Trophoblast cell (in vitro differentiated cells and primary cell): ENCODE data around the gene RPP30.
"Not testable (repeated sequence)": the region's sequence is repeated elsewhere in the genome, so short reads cannot be mapped to it uniquely, and the experiment has no call there.

Experiments used
- DNase-seq, 2 donors: peaks; one replicate each; pipeline ENCODE4 v3.0.0-alpha.2; 2016
- H2AFZ ChIP-seq: 2 replicates; pipeline ENCODE4 v1.6.1; 2013; ENCODE audit warnings: low read length, moderate library complexity, mild to moderate bottlenecking; ENCODE audit not compliant: insufficient read depth, poor library complexity
- H2AK5ac ChIP-seq: 2 replicates; pipeline ENCODE4 v1.6.1; 2013; ENCODE audit warnings: mild to moderate bottlenecking, low read length
- H2BK120ac ChIP-seq: 2 replicates; pipeline ENCODE4 v1.6.1; 2013; ENCODE audit warnings: low read length, mild to moderate bottlenecking, moderate library complexity; ENCODE audit not compliant: insufficient read depth, poor library complexity
- H2BK12ac ChIP-seq: 2 replicates; pipeline ENCODE4 v1.6.1; 2013; ENCODE audit warnings: mild to moderate bottlenecking, low read length, moderate library complexity
- H2BK5ac ChIP-seq: 2 replicates; pipeline ENCODE4 v1.6.1; 2013; ENCODE audit warnings: low read length, low read depth, moderate library complexity, mild to moderate bottlenecking; ENCODE audit not compliant: poor library complexity
- H3K14ac ChIP-seq: 2 replicates; pipeline ENCODE4 v1.6.1; 2013; ENCODE audit warnings: mild to moderate bottlenecking, low read length
- H3K18ac ChIP-seq: 2 replicates; pipeline ENCODE4 v1.6.1; 2013; ENCODE audit warnings: mild to moderate bottlenecking, low read length
- H3K23ac ChIP-seq: 2 replicates; pipeline ENCODE4 v1.6.1; 2013; ENCODE audit warnings: low read length
- H3K27ac ChIP-seq: 2 replicates; pipeline ENCODE4 v1.5.1; 2013; ENCODE audit warnings: low read depth, mild to moderate bottlenecking, inconsistent platforms, low read length, moderate library complexity
- H3K27me3 ChIP-seq: 2 replicates; pipeline ENCODE4 v1.6.1; 2013; ENCODE audit warnings: inconsistent platforms, mild to moderate bottlenecking, low read length, moderate library complexity; ENCODE audit not compliant: insufficient read depth
- H3K36me3 ChIP-seq, 2 experiments: 1 replicate in 1 of 2; 2 replicates in 1 of 2; pipeline ENCODE4 v1.6.1; 2013; ENCODE audit warnings: low read length in 2 of 2, mild to moderate bottlenecking in 2 of 2, moderate library complexity in 1 of 2; ENCODE audit not compliant: insufficient read depth in 2 of 2, control insufficient read depth in 1 of 2
- H3K4ac ChIP-seq: 2 replicates; pipeline ENCODE4 v1.6.1; 2013; ENCODE audit warnings: low read depth, mild to moderate bottlenecking, low read length, moderate library complexity
- H3K4me1 ChIP-seq, 2 experiments: 1 replicate in 1 of 2; 2 replicates in 1 of 2; pipeline ENCODE4 v1.6.1; 2013; ENCODE audit warnings: low read length in 2 of 2, mild to moderate bottlenecking in 2 of 2, moderate library complexity in 1 of 2; ENCODE audit not compliant: insufficient read depth in 2 of 2, control insufficient read depth in 1 of 2
- H3K4me2 ChIP-seq: 2 replicates; pipeline ENCODE4 v1.6.1; 2013; ENCODE audit warnings: inconsistent platforms, mild to moderate bottlenecking, low read length, moderate library complexity
- H3K4me3 ChIP-seq: 2 replicates; pipeline ENCODE4 v1.5.1; 2013; ENCODE audit warnings: mild to moderate bottlenecking, low read depth, low read length, inconsistent platforms
- H3K79me1 ChIP-seq: one replicate; pipeline ENCODE4 v1.6.1; 2013; ENCODE audit warnings: low read length
- H3K79me2 ChIP-seq: 2 replicates; pipeline ENCODE4 v1.6.1; 2013; ENCODE audit warnings: low read length, mild to moderate bottlenecking; ENCODE audit not compliant: control insufficient read depth, insufficient read depth, poor library complexity
- H3K9ac ChIP-seq: 2 replicates; pipeline ENCODE4 v1.6.1; 2013; ENCODE audit warnings: mild to moderate bottlenecking, low read length
- H3K9me3 ChIP-seq: 2 replicates; pipeline ENCODE4 v1.6.1; 2013; ENCODE audit warnings: low read depth, mild to moderate bottlenecking, control low read depth, inconsistent platforms, low read length; ENCODE audit not compliant: insufficient read depth
- H4K12ac ChIP-seq: 2 replicates; pipeline ENCODE4 v1.6.1; 2013; ENCODE audit warnings: low read depth, mild to moderate bottlenecking, low read length, moderate library complexity
- H4K8ac ChIP-seq: 2 replicates; pipeline ENCODE4 v1.6.1; 2013; ENCODE audit warnings: low read depth, mild to moderate bottlenecking, low read length, moderate library complexity
- H4K91ac ChIP-seq: one replicate; pipeline ENCODE4 v1.6.1; 2013; ENCODE audit warnings: low read depth, mild to moderate bottlenecking, low read length, moderate library complexity
- WGBS: extraction: QIAGEN DNeasy Blood & Tissue Kit; methylation state at CpG from one replicate; pipeline ENCODE4 v1.1.7; 2013; ENCODE audit warnings: missing lambda C conversion rate; ENCODE audit not compliant: insufficient read length, insufficient coverage; ENCODE audit errors: extremely low coverage; 5-methylcytosine and 5-hydroxymethylcytosine counted together

RPP30 gene

GRCh38 chr10:90889636-90890035 lies 17.9 kb downstream of the RPP30 start:
- H3K27ac ChIP-seq: no peak overlapping the region
- WGBS: no CpG with 5 or more reads among the region's 1 CpG
- H3K4me1 ChIP-seq: no peaks in the 10 kb centered on the region
- no peak overlapping the region for H3K14ac ChIP-seq
- H3K23ac ChIP-seq: no peak overlapping the region
- no peak overlapping the region for H2BK120ac ChIP-seq
- no peak overlapping the region for H3K18ac ChIP-seq
- H2AFZ ChIP-seq: no peak overlapping the region
- no peaks in the 10 kb centered on the region for H3K27me3 ChIP-seq
- H4K8ac ChIP-seq: no peak overlapping the region
- no peak overlapping the region for H4K12ac ChIP-seq
- H3K4me3 ChIP-seq: no peak overlapping the region
- H3K9ac ChIP-seq: no peak overlapping the region
- no peak overlapping the region for H2BK12ac ChIP-seq
- H3K79me2 ChIP-seq: no peaks in the 10 kb centered on the region
- no peak for DNase-seq
- peaks cover 11 to 18% of the 10 kb centered on the region in 2 experiments for H3K36me3 ChIP-seq
- no peak overlapping the region for H3K4me2 ChIP-seq
- H2BK5ac ChIP-seq: no peak overlapping the region
- no peaks in the 10 kb centered on the region for H3K9me3 ChIP-seq
- H2AK5ac ChIP-seq: no peak overlapping the region
- H3K4ac ChIP-seq: no peak overlapping the region
- no peak overlapping the region for H4K91ac ChIP-seq
- no peaks in the 10 kb centered on the region for H3K79me1 ChIP-seq

GRCh38 chr10:90890347-90890746 lies 18.6 kb downstream of the RPP30 start:
- no peak for DNase-seq
- Histone ChIP-seq H3K79me1 (no peaks in the 10 kb centered on the region), H3K14ac (no peak overlapping the region), H4K91ac (no peak overlapping the region), H2AFZ (no peak overlapping the region), H3K27ac (no peak overlapping the region), H3K9ac (no peak overlapping the region), H4K12ac (no peak overlapping the region), H3K36me3 (peaks cover 11 to 18% of the 10 kb centered on the region in 2 experiments), H3K23ac (no peak overlapping the region), H3K9me3 (no peaks in the 10 kb centered on the region), H3K18ac (no peak overlapping the region), H2BK5ac (no peak overlapping the region), H4K8ac (no peak overlapping the region), H3K4me2 (no peak overlapping the region), H3K79me2 (no peaks in the 10 kb centered on the region), H2BK120ac (no peak overlapping the region), H3K4me3 (no peak overlapping the region), H2BK12ac (no peak overlapping the region), H2AK5ac (no peak overlapping the region), H3K4ac (no peak overlapping the region), H3K27me3 (no peaks in the 10 kb centered on the region), H3K4me1 (no peaks in the 10 kb centered on the region)
- WGBS: no CpG with 5 or more reads among the region's 2 CpGs

- no peak overlapping the region for H4K8ac ChIP-seq
- H3K9me3 ChIP-seq: no peaks in the 10 kb centered on the region
- no CpG with 5 or more reads among the region's 3 CpGs for WGBS
- no peaks in the 10 kb centered on the region for H3K79me1 ChIP-seq
- no peak overlapping the region for H2BK12ac ChIP-seq
- H3K27ac ChIP-seq: no peak overlapping the region
- H2AK5ac ChIP-seq: no peak overlapping the region
- H2AFZ ChIP-seq: no peak overlapping the region
- no peaks in the 10 kb centered on the region for H3K4me1 ChIP-seq
- H3K14ac ChIP-seq: no peak overlapping the region
- H3K27me3 ChIP-seq: no peaks in the 10 kb centered on the region
- no peaks in the 10 kb centered on the region for H3K79me2 ChIP-seq
- H3K4me3 ChIP-seq: no peak overlapping the region
- H3K36me3 ChIP-seq: peaks cover 4 to 10% of the 10 kb centered on the region in 2 experiments
- H2BK120ac ChIP-seq: no peak overlapping the region
- H4K12ac ChIP-seq: no peak overlapping the region
- no peak overlapping the region for H2BK5ac ChIP-seq
- DNase-seq: peak in 1 of 2 donors; percentile 72
- H3K9ac ChIP-seq: no peak overlapping the region
- no peak overlapping the region for H4K91ac ChIP-seq
- H3K23ac ChIP-seq: no peak overlapping the region
- H3K4ac ChIP-seq: no peak overlapping the region
- no peak overlapping the region for H3K18ac ChIP-seq
- H3K4me2 ChIP-seq: no peak overlapping the region
Observed at GRCh38 chr10:90893190-90893589, 21.4 kb downstream of the RPP30 start.

- not testable (repeated sequence) for H2BK120ac ChIP-seq, H3K14ac ChIP-seq, H3K36me3 ChIP-seq, H3K18ac ChIP-seq, H2AFZ ChIP-seq, H3K27ac ChIP-seq, DNase-seq, H3K9me3 ChIP-seq, H2BK5ac ChIP-seq, H3K9ac ChIP-seq, H3K4me2 ChIP-seq, H4K8ac ChIP-seq, H3K27me3 ChIP-seq, H3K79me1 ChIP-seq, H3K23ac ChIP-seq, H3K4me1 ChIP-seq, H3K4ac ChIP-seq, H4K12ac ChIP-seq, H2BK12ac ChIP-seq, H3K79me2 ChIP-seq, H3K4me3 ChIP-seq, H4K91ac ChIP-seq, H2AK5ac ChIP-seq
- no CpG with 5 or more reads among the region's 2 CpGs for WGBS
Observed at GRCh38 chr10:90896916-90897315, 25.1 kb downstream of the RPP30 start.
